ENCODE data around the gene CYLD.

The CYLD gene

DNA sequence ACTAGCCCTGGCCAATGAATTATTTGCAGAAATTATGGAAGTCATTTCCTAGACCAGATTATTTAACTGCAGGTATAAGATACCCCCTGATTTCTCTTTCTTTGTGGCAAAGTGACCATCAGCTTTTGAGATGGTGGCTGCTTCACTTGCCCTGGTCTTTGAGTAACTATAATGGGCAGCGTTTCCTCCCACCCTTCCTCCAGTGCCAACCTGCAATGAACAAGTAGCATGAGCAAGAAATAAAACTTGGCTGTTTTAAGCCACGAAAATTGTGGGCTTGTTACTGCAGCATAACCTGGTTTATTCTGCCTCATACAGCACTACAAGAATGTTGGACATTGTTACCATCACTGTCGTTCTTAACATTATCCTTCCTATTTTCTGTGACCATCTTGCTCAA is 105.3 kb downstream of the CYLD start:
- TF ChIP-seq, protein P1, sequence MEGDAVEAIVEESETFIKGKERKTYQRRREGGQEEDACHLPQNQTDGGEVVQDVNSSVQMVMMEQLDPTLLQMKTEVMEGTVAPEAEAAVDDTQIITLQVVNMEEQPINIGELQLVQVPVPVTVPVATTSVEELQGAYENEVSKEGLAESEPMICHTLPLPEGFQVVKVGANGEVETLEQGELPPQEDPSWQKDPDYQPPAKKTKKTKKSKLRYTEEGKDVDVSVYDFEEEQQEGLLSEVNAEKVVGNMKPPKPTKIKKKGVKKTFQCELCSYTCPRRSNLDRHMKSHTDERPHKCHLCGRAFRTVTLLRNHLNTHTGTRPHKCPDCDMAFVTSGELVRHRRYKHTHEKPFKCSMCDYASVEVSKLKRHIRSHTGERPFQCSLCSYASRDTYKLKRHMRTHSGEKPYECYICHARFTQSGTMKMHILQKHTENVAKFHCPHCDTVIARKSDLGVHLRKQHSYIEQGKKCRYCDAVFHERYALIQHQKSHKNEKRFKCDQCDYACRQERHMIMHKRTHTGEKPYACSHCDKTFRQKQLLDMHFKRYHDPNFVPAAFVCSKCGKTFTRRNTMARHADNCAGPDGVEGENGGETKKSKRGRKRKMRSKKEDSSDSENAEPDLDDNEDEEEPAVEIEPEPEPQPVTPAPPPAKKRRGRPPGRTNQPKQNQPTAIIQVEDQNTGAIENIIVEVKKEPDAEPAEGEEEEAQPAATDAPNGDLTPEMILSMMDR (IDR thresholded peaks at IDR 0.05; ENCODE audit: low read depth, low read length): no peak
- Histone ChIP-seq H3K9me3 (no peaks in the 10 kb centered on the region), H3K36me3 (no peaks in the 10 kb centered on the region), H3K4me3 (ENCODE audit: low read depth, low read length) (no peak overlapping the region), H3K4me1 (no peaks in the 10 kb centered on the region), H3K27me3 (no peaks in the 10 kb centered on the region)
- no peak for DNase-seq

DNA sequence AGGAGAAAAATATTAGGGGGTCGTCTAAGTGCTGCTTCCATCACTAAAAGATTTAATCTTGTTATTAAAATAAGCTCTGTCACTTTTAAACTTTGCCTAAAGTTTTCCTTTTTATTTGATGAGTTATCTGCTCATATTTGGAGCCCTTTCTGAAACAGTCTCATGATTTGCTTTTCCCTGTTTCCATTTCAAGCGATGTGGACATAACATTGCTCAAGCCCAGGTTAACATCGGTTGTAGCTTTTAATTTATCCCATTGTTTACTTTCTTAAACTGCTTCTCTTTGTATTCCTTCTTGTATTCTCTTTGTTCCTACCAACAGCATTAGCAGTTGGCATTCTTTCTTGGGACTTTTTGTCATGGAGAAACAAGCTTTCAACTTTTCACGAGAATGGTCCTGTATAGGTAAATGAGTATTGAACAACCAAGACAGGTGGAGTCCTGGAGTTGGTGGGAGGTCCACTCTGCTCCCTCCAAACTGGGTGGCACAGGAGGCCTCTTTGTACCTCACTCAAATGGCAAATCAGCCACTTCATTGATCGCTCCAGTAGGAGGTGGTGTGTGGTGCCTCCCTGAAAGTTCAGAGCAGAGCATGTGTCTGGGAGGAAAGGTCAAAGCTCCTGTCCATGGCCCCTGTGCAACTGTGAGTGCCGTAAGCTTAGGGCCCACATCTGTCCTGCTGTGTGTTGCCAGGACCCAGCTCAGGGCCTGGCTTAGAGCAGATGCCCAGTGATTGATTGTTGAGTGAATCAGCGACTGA is 107.0 kb downstream of the CYLD start:
- TF ChIP-seq, protein P1 (IDR thresholded peaks at IDR 0.05; ENCODE audit: low read depth, low read length): no peak
- H3K9me3 ChIP-seq: no peaks in the 10 kb centered on the region
- DNase-seq: no peak

More for the DNA sequence above, 107.0 kb downstream of the CYLD start:
- Histone ChIP-seq H3K36me3 (no peaks in the 10 kb centered on the region), H3K4me3 (ENCODE audit: low read depth, low read length) (no peak overlapping the region), H3K4me1 (no peaks in the 10 kb centered on the region), H3K27me3 (no peaks in the 10 kb centered on the region)

Measured in BE2C (cell line).